GM19043 (cell line): ENCODE results near the gene HOXB7.

Source experiments
- ATAC-seq: cut with Tn5 transposase; IDR thresholded peaks from one replicate; pipeline ENCODE4 v1.9.1; 2021; ENCODE audit warnings: low read depth; ENCODE audit not compliant: unreplicated experiment

Gene HOXB7

DNA sequence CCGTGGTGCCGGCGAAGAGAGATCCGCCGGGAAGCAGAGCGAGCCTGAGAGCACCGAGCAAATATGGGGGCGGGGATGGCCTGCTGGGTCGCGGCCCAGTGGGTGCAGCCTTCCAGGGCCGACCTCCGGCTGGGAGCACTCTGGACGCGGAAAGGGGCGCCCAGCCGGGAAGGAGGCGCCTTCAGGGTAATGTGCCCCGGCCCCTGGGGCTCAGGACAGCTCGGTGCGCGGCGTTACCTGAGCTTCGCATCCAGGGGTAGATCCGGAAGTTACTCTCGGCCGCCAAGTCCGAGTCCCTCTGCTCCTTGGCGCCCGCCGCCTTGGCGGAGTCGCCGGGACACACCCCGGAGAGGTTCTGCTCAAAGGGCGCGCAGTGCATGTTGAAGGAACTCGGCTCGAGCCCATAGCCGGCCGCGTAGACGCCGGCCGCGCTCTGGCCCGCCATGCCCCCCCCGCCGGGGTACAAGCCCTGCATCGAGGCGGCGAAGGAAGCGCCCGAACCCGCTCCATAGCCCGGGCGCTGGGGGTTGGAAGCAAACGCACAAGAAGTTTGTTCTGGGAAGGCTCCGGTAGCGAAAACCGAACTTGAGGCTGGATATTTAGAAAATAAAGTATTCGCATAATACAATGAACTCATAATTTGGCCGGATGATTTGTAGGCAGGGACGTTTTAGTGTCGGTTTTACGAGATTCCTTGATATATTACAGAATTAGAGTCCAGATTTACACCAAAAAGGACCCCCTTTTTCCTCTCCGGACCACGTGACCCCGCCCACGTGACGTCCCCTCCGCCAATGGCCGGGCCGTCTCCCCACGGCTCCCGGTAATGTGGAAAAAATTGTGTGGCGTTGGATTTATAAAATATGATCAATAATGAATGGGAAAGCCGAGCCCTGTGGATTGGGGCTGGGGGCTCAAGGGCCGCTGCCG is at the start of gene HOXB7:
HOXB7 (minus strand) TSS at position 736 of the 930 bp plus-strand sequence; CDS start at position 637, 99 bp downstream.
- ATAC-seq = no peak

GRCh38 chr17:48655913-48656312 is 45.1 kb upstream of the HOXB7 start:
- ATAC-seq = no peak

DNA sequence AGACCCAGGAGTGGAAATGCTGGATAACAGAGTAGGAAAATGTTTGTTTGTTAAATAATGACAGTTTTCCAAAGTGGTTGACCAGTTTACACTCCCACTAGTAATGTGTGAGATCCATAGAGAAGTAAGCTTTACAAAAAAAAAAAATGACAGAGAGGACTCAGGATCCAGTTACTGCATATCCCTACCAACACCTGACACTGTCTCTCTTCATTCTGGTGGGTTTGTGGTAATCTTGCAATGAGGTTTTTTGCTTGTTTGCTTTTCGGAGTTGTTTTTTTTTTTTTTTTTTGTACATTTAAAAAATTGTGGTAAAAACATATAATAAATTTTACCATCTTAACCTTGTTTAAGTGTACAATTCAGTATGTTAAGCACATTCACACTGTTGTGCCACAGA is 38.9 kb upstream of the HOXB7 start:
- ATAC-seq = no peak

- no peak for ATAC-seq
Measured at GRCh38 chr17:48647963-48648245, 37.1 kb upstream of the HOXB7 start.

GRCh38 chr17:48647103-48647962 is 36.5 kb upstream of the HOXB7 start:
- no peak for ATAC-seq

DNA sequence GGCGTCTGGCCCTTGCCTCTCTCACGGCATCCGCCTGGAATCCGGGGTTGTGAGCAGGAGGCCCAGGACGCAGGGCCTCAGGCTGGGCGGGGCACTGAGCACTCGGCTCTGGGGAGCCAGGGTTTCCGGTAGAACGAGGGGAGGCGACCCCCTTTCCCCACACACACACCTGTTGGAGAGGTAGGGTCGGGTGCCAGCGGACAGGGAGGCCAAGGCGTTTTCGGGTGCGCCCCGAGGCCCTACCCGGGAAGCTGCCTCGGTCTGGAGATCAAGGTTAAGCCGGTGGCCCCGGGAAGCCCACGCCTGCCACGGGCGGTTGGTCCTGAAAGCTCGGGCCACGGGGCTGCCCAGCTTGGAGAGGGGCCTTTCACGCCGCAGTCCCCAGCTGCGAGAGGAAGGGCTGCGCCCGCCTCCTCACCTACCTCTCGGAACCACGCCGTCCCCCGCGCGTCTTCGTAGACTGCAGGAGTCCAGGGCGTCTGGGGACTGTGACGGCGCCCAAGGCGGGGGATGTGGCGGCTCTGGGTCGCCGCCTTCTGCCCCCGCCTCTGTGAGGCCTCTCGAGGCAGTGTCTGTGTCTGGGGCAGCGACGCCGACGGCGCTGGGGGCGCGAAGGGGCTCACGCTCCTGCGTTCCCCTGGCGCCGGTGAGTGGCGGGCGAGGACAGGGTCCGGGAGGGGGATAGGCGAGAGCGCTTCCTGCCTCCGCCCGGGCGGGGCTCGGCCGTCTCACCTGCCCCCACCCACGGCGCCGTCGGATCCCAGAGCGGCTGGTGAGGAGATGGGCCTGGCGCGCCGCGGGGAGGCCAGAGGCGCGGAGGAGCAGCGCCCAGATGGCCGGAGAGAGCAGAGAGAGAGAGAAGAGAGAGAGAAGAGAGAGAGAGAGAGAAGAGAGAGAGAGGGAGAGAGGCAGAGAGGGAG is 35.6 kb upstream of the HOXB7 start:
- ATAC-seq = no peak

GRCh38 chr17:48645639-48646182 is 34.9 kb upstream of the HOXB7 start:
- no peak for ATAC-seq

- ATAC-seq = no peak
Measured at GRCh38 chr17:48644910-48645557, 34.2 kb upstream of the HOXB7 start.

DNA sequence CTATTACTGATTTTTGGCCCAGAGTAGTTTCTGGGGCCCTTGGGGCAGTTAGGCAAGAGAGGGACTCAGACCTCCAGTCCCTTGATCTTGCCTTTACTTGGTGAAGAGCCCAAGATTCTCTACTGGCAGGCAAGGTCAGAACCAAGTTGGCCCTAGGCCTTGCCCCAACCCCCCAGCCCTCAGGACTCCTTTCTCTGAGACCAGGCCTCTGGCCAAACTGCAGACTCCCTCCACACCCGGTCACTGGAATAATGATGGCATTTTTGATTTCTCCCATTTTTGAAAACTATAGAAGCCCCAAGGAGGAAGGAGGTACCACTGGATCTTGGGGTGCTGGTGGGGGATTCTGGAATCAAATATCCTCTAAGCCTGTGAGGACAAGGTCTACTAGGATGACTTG is 33.3 kb upstream of the HOXB7 start:
- ATAC-seq = no peak

GRCh38 chr17:48643697-48644012 is 32.8 kb upstream of the HOXB7 start:
- ATAC-seq = no peak

GRCh38 chr17:48642843-48643696 is 32.3 kb upstream of the HOXB7 start:
- no peak for ATAC-seq

- no peak for ATAC-seq
Measured at GRCh38 chr17:48642059-48642842, 31.4 kb upstream of the HOXB7 start.

DNA sequence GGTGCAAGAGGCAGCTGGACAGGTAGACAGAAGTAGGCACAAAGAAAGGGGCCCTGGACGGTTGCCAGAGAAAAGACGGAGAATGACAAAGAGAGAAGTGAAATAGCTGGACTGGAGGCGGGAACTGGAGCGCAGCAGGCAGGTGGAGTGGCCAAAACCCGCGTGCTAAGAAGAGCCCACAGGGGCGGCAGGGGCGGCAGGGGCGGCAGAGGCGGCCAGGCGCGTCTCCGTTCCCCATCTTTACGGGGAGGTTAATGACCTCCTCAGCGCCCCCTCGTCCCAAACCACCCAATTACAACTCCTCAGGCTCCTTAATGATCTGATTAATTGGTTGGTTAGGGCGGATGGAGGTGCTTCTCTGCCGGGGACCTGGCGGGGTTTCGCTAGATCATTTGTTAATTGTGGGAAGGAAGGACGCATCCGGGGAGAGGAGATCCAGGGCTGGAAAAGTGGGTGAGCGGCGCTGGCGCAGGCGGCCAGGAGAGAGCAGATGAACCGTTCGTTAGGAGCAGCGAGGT is 30.8 kb upstream of the HOXB7 start:
- no peak for ATAC-seq

DNA sequence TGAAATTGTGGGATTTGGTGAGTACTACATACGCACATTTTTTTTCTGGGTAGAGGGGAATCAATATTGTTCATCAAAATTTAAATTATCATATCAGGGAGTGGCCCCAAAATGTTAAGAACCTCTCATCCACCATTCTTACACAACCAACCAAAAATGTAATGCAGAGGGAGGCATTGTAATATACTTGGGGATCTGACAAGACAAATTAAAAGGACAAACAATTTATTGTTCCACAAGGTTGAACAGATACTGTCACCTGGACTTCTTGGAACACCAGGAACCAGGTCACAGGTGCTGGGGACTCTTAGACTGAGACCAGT is 30.0 kb upstream of the HOXB7 start:
- ATAC-seq = no peak

- no peak for ATAC-seq
Measured at GRCh38 chr17:48639982-48640857, 29.4 kb upstream of the HOXB7 start.

- no peak for ATAC-seq
Measured at GRCh38 chr17:48639136-48639535, 28.3 kb upstream of the HOXB7 start.
